IPS-18c (cell line): ENCODE data around the gene BRIX1.
"Not testable (repeated sequence)": the region's sequence is repeated elsewhere in the genome, so short reads cannot be mapped to it uniquely, and the experiment has no call there.

Experiments used
- H3K4me3 ChIP-seq: 2 replicates; pipeline ENCODE4 v1.7.0; 2013; ENCODE audit warnings: low read depth, mild to moderate bottlenecking, low read length, moderate library complexity; ENCODE audit not compliant: insufficient read depth
- H3K9me3 ChIP-seq: one replicate; pipeline ENCODE4 v1.6.1; 2013; ENCODE audit warnings: mild to moderate bottlenecking, low read length, moderate library complexity; ENCODE audit not compliant: control insufficient read depth, insufficient read depth

Gene BRIX1

GRCh38 chr5:34900652-34901051 lies 14.9 kb upstream of the BRIX1 start:
- no peak overlapping the region for H3K4me3 ChIP-seq
- peaks cover 2% of the 10 kb centered on the region for H3K9me3 ChIP-seq

- no peak overlapping the region for H3K4me3 ChIP-seq
These were observed 12.3 kb upstream of the BRIX1 start for GRCh38 chr5:34903260-34903659.

GRCh38 chr5:34905564-34905963 lies 9.9 kb upstream of the BRIX1 start:
- Histone ChIP-seq H3K4me3 (no peak overlapping the region), H3K9me3 (peaks cover 2% of the 10 kb centered on the region)

More at GRCh38 chr5:34903260-34903659, 12.3 kb upstream of the BRIX1 start:
- H3K9me3 ChIP-seq, result peaks cover 2% of the 10 kb centered on the region

GRCh38 chr5:34913072-34913471 lies 2.4 kb upstream of the BRIX1 start:
- H3K9me3 ChIP-seq, result no peaks in the 10 kb centered on the region
- H3K4me3 ChIP-seq, result no peak overlapping the region

- H3K9me3 ChIP-seq, result no peaks in the 10 kb centered on the region
- H3K4me3 ChIP-seq, result peak overlapping the region; percentile 96
These were observed 806 bp upstream of the BRIX1 start for GRCh38 chr5:34914671-34915138.

GRCh38 chr5:34915856-34916192 lies 313 bp downstream of the BRIX1 start:
- H3K4me3 ChIP-seq, result peak overlapping the region; percentile 96
- H3K9me3 ChIP-seq, result no peaks in the 10 kb centered on the region

GRCh38 chr5:34916518-34916917 lies 1.0 kb downstream of the BRIX1 start:
- no peaks in the 10 kb centered on the region for H3K9me3 ChIP-seq
- H3K4me3 ChIP-seq, result peak overlapping the region; percentile 96

GRCh38 chr5:34918025-34918424 lies 2.5 kb downstream of the BRIX1 start:
- no peaks in the 10 kb centered on the region for H3K9me3 ChIP-seq
- H3K4me3 ChIP-seq, result no peak overlapping the region

GRCh38 chr5:34919077-34919476 lies 3.6 kb downstream of the BRIX1 start:
- Histone ChIP-seq H3K9me3 (no peaks in the 10 kb centered on the region), H3K4me3 (no peak overlapping the region)

- H3K4me3 ChIP-seq, H3K9me3 ChIP-seq: not testable (repeated sequence)
These were observed 7.7 kb downstream of the BRIX1 start for GRCh38 chr5:34923256-34923655.

GRCh38 chr5:34923694-34924461 lies 8.4 kb downstream of the BRIX1 start:
- no peaks in the 10 kb centered on the region for H3K9me3 ChIP-seq
- H3K4me3 ChIP-seq, result no peak overlapping the region

GRCh38 chr5:34924462-34924765 lies 8.9 kb downstream of the BRIX1 start:
- Histone ChIP-seq H3K4me3 (no peak overlapping the region), H3K9me3 (no peaks in the 10 kb centered on the region)

GRCh38 chr5:34926318-34926888 lies 10.9 kb downstream of the BRIX1 start:
- Histone ChIP-seq H3K9me3 (no peaks in the 10 kb centered on the region), H3K4me3 (no peak overlapping the region)

- Histone ChIP-seq H3K4me3 (no peak overlapping the region), H3K9me3 (no peaks in the 10 kb centered on the region)
These were observed 12.3 kb downstream of the BRIX1 start for GRCh38 chr5:34927785-34928184.

GRCh38 chr5:34928267-34928666 lies 12.8 kb downstream of the BRIX1 start:
- H3K9me3 ChIP-seq, result no peaks in the 10 kb centered on the region

GRCh38 chr5:34929134-34929719 lies 13.7 kb downstream of the BRIX1 start, which contains the start of gene DNAJC21:
DNAJC21 (plus strand) TSS chr5:34929559; CDS start chr5:34929820, 261 bp downstream.
- Histone ChIP-seq H3K4me3 (peak within 1 kb of the TSS; percentile 94), H3K9me3 (no peaks in the 10 kb centered on the region)

More at GRCh38 chr5:34928267-34928666, 12.8 kb downstream of the BRIX1 start:
- H3K4me3 ChIP-seq, result no peak overlapping the region

GRCh38 chr5:34929720-34930461 lies 14.4 kb downstream of the BRIX1 start:
- H3K4me3 ChIP-seq, result peak overlapping the region; percentile 94
- H3K9me3 ChIP-seq, result no peaks in the 10 kb centered on the region

GRCh38 chr5:34930462-34930844 lies 14.9 kb downstream of the BRIX1 start:
- peak overlapping the region; percentile 94 for H3K4me3 ChIP-seq
- H3K9me3 ChIP-seq, result no peaks in the 10 kb centered on the region
